ENCODE results near the gene MDK. TPM values are rescaled to one million over a fixed set of nuclear protein-coding genes. Genes with fewer than 3 reads are reported as not detected.

MDK gene, protein sequence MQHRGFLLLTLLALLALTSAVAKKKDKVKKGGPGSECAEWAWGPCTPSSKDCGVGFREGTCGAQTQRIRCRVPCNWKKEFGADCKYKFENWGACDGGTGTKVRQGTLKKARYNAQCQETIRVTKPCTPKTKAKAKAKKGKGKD
- 106 TPM for total RNA-seq

DNA sequence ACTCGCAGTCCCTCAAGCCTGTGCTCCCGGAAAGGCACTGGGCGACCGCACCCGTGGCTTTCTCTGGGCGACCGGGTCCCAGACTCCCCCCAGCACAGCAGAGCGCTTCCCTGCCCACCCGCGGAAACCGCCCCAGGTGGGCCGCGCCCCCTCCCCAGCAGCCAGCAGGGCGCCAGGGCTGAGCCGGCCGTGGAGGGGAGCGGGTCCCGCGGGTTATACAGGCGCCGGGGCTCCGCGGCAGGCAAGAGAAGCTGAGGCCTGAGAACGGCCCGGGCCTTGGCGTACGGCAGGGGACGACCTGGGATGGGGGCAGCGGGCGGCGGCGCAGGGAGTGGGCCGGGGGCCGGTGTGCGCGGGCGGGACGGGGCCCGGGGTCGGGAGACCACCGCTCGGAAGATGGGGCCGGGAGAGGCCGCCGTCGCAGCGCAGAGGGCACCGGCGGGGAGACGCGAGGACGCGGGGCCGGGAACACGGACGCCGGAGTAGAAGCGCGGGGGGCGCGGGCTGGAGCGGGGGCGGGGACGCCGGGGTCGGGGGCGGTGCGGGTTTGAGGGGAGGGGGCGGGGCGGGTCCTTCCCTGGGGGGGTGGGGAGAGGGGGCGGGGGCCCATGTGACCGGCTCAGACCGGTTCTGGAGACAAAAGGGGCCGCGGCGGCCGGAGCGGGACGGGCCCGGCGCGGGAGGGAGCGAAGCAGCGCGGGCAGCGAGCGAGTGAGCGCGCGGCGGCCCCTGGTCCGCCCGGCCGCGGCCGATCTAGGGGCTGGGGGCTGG lies at the start of gene MDK:
TSS of gene MDK (plus strand) at position 622 of the 771 bp plus-strand sequence. CDS start 389 bp downstream, outside the sequence.
- no peak for DNase-seq (ENCODE audit: low spot score)

- no peak for DNase-seq (ENCODE audit: low spot score)
Observed at GRCh38 chr11:46332093-46332567, 49.3 kb upstream of the MDK start.

DNA sequence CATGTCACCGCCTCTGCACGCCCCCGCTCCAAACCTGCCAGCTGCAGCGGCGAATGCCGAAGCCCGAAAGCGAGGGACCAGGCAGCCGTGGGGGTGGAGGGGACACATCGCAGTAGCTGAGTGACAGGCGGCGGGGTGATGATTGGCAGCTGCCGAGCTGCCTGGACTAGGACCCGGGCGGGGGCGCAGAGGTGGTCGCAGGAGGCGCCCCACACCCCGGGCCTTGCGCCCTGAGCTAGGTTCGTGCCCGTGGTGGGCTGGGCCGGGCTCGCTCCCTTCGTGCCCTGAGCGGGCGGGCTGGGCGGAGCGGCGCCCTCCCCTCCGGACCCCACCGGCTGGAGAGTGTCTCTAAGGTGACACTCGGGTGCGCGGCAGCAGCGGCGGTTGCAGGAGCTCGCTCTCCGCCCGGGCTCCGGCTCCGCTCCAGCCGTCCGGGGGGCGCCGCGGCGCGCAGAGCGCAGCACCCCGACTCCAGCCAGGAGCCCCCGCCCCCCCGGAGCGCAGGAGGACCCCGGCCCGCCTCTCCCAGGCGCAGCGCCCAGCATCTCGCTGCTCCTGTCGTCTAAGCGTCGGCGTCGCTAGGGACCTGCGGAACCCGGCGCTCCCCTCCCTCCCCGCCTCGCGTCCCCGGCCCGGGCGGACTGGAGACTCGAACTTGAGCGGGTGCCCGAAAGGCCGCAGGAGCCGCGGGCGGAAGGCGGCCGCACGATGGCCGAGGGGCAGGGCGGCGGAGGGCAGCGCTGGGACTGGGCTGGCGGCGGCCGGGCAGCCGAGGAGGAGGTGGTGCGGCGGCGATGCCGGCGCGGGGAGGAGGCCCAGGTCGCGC lies 48.7 kb upstream of the MDK start:
- no peak for DNase-seq (ENCODE audit: low spot score)

DNA sequence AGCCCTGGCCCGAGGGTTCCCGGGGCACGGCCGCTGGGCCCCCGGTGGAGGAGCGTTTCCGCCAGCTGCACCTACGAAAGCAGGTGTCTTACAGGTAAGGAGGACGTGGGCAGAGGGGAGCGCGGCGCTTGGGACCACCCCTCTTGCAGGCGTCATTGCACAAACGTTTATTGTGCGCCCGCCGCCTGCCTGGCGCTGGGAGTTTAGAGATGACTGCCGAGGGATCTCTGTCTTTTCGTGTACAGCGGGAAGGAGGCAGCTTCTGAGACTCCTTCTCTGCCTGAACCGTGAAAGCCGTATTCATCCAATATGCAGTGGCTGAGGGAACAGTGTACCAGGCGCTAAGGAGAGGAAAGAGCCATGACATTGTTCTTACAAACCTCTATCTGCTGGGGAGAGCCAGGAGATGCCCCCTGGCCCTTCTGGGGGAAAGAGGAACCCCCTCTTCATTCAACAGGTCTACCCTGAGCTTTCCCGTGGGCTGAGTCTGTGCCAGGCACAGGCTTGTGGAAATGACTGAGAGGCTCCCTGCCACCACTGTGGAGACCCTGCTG lies 48.0 kb upstream of the MDK start:
- DNase-seq (ENCODE audit: low spot score), result no peak

DNA sequence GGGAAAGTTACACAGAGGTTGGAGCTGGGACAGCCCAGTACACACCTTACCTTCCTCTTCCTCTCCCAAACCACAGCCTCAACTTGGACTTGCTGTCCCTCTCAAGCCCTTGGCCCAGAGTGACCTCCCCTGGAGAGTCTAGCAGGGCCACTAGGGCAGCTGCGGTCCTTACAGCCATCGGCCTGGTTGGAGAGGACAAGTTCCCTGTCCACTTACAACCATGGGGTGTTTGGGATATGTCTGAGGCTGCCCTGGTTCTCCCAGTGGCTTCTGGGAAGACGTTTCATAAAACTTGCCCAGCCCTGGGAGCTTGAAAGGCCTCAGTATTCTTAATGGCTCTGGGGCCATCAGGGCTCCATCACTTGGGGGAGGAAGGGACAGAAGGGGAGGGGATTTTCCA lies 47.3 kb upstream of the MDK start:
- DNase-seq (ENCODE audit: low spot score), result no peak

GRCh38 chr11:46335271-46335670 lies 46.2 kb upstream of the MDK start:
- DNase-seq (ENCODE audit: low spot score), result no peak

GRCh38 chr11:46335890-46336562 lies 45.4 kb upstream of the MDK start:
- DNase-seq (ENCODE audit: low spot score), result no peak

- DNase-seq (ENCODE audit: low spot score), result no peak
Observed at GRCh38 chr11:46336563-46337180, 44.8 kb upstream of the MDK start.

- no peak for DNase-seq (ENCODE audit: low spot score)
Observed at GRCh38 chr11:46337626-46338345, 43.7 kb upstream of the MDK start.

DNA sequence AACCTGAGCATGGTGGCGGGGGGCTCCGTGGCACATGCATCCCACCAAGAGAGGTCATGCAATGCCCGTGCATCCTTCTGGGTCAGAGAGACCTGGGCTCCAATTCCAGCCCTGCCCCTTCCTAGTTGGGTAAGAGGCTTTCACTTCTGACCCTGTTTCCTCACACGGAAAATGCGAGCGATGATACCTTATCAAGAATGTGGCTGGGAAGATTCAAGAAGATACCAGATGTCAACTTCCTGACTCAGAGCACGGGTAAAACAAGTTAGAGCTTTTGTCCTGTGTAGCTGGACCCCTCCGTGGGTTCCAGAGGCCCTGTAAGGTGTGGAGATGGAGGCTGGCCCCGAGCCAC lies 42.9 kb upstream of the MDK start:
- DNase-seq (ENCODE audit: low spot score), result no peak

DNA sequence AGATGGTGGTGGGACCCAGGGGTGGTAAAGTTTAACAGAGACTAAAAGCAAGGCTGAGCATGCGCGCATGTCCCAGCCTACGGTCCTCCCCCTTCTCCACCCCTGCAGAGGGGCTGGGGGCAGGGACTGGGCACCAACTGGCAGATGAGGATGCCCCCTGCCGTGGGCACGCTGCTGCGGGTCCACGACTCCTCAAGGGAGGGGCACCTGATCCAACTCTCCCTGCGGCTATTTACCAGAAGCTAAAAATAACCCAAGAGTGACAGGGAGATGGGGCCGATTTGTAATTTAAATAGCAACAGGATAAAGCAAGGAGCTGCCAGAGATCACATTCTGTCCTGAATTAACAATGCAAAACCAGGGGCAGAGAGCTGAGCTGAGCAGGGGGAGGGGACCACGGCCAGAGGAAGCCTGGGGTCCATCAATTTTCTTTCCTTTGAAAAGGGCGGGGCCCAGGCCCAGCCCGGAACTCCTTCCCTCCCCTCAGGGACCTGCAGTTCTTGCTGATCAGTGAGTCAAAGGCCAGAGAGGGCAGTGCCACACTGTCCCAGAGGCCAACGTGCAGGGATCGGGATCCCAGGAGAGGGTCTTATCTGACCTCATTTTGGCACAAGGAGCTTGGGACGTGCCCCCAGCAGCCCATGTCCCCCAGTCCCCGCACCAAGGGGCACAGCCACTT lies 42.3 kb upstream of the MDK start:
- DNase-seq (ENCODE audit: low spot score), result no peak

DNA sequence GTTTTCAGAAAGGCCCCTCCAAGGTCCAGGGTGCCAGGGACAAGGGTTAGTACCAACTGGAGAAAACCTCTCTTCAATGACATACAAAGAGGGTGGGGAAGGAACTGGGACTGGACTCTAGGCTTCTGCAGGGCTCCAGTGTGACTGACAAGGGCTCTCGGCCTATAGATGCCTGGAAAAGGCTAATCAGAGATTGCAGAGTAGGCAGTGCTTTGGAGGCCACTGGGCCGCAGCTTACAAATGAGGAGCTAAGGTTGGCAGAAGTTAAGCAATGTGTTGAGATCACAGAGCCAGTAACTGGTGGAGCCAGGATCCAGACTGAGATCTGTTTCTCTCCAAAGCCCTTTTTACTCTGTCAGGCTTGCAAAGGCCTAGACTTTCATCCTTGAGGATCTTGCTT lies 41.7 kb upstream of the MDK start:
- DNase-seq (ENCODE audit: low spot score), result no peak

DNA sequence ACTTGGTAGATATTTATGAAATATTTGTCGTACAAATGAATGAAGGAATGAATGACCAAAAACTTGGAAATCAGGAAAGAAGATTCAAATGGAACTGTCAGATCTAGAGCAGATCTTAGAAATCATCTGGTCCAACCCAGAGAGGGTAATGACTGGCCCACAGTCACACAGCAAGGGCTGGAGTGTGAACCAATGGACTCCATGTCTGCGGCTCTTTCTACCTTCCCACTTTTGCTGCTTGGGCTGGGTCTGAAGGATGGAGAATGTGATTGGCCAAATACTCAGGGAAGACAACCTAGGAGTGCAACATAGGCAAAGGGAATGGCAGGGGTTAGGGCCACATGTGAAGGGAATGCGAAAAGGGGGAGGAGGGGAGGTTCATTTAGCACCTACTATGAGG lies 40.0 kb upstream of the MDK start:
- no peak for DNase-seq (ENCODE audit: low spot score)

DNA sequence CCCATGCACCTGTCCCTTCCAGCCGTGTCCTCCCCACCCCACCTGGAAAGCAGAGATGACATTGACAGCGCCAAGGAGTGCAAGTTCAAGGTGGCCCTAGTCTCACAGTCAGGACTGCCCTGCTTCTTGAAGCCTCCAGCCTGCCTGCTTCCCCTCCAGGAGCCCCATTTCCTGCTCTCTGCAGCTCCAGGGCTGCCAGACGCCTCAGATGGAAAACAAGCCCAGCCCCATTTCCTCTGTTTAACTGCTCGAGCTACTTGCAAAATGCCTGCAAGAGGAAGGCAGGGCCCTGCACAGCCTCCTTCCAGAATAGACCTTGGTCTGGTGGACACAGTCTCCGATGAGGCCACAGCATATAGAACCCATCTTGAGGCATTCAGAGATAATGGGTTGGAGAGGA lies 39.2 kb upstream of the MDK start:
- no peak for DNase-seq (ENCODE audit: low spot score)

GRCh38 chr11:46343520-46343919 lies 37.9 kb upstream of the MDK start:
- no peak for DNase-seq (ENCODE audit: low spot score)

GRCh38 chr11:46345131-46345597 lies 36.3 kb upstream of the MDK start:
- peak; percentile 43 for DNase-seq (ENCODE audit: low spot score)

DNA sequence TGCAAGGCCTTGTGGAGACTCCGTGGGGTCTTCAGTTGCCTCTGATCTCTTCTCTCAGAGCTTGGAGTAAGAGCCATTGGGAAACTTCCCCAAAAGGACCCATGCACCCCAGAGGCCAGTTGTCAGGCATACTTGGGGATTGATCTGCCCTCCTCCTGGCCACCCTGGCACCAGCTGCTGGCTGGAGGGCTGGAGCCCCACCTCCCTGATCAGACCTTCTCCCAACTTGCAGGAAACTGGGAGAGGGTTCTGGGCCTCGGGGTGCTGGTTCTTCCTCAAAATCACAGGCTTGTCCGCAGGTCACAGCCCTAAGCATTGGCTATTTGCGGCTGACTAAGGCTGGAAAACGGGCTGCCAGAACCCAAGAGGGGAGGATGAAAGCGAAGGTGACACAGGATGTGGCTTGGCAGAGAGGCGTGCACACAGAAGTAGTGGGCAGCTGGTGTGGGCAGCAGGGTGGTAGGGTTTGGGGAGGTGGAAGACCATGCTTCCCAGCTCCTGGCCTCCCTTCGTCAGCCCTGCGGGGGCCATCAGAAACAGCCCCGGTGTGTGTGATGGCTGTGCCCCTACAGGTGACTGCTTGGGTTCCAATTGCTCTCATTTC lies 35.5 kb upstream of the MDK start:
- no peak for DNase-seq (ENCODE audit: low spot score)

DNA sequence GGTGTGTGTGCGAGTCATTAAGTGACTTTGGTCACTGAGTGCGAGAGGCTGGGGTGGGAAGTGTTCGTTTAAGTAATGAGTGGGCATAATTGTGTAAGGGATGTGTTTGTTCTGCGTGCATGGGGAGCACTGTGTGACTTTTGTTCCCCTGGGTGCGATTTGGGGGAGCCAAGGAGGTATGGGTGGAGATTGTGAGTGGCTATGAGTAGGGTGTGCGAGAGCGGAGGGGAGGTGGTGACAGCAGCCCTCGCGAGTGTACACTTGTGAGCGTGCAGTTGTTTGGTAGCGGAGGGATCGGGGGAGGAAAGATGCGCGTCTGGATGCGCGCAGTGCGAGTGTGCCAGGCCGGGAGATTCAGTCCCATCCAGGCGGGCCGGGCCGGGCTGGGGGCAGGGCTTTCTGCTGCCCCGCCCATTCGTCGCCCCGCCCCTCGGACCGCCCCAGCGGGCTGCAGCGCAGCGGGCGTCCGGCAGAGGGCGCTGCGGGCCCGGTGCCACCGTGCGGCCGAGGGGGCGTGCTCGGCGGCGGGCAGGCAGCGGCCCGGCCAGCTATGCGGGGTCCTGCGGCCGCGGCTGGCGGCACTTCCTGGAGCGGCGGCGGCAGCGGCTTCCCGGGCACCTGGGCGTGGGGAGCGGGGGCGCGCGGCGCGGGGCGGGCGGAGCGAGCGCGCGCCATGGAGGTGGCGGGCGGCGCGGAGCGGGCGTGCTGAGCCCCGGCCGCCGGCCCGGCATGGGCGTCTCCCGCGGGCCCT lies 34.4 kb upstream of the MDK start, which contains the start of gene DGKZ:
TSS of gene DGKZ (plus strand) at position 578 of the 751 bp plus-strand sequence. CDS start 197 bp downstream, outside the sequence.
- DNase-seq (ENCODE audit: low spot score), result peak; percentile 87
